Stimulated activated CD4-positive, alpha-beta T cell treated with anti-CD3 and anti-CD28 coated beads, Interleukin-1b, Interleukin-23, amount 100 ng/mL, for 48 hours (primary cell): ENCODE measurements around the gene PIWIL1.

Experiments
- DNase-seq: peaks from one replicate; pipeline ENCODE4 v3.0.0-alpha.2; 2020

The PIWIL1 gene

GRCh38 chr12:130338794-130339601 is 1.3 kb downstream of the PIWIL1 start:
- no peak for DNase-seq

DNA sequence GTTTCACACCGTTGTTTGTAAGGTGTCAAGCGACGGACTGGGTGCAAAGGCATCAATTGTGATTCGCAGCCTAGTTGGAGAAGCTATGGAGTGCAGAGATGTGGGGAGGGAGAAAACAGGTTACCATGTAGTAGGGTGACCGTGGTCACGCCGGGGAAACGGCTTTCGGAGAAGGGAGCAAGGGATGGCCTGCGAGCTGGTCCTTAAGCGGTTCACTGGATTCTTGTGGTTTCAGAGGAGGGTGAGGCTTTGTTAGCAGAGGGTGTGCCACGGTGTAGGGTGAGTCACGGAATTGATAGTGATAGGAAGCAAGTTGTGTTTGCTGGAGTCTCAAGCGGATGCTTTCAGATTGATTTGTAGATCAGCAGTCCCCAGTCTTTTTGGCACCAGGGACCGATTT is 2.3 kb downstream of the PIWIL1 start:
- DNase-seq = no peak

- DNase-seq = no peak
Observed at GRCh38 chr12:130342442-130342841, 4.8 kb downstream of the PIWIL1 start.

DNA sequence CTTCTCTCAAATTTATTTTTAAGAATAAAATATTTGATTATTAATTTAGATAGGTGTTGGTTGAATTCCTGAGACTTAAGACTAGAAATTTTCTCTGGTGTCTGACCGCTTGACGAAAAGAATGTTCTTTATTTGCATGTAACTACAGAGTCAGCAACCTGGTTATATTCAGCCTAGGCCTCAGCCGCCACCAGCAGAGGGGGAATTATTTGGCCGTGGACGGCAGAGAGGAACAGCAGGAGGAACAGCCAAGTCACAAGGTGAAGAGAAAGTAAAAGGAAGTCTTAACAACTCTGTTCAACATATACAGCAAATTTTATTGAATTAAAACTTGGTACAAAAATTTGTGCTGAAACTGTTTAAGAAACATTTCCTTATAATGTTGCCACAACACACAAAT is 5.2 kb downstream of the PIWIL1 start:
- no peak for DNase-seq

- DNase-seq = no peak
Observed at GRCh38 chr12:130344529-130344928, 6.8 kb downstream of the PIWIL1 start.

DNA sequence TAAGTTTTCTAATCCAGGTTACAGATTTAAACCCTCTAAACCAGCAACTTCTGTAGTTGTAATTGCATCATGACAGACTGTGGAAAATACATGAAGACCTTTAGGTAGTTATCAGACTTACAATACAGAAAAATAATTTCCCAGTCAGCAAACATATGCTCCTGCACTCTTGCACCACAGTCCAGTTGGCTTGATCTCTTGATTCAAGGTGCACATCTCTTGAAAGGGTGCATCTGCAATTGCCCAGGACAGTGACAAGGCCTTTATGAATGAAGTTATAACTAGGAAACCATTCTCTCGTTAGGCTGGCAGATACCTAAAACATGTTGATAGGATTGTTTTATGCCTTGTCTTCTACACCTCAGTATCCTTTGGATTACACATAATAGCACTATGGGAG is 7.6 kb downstream of the PIWIL1 start:
- DNase-seq = no peak

DNA sequence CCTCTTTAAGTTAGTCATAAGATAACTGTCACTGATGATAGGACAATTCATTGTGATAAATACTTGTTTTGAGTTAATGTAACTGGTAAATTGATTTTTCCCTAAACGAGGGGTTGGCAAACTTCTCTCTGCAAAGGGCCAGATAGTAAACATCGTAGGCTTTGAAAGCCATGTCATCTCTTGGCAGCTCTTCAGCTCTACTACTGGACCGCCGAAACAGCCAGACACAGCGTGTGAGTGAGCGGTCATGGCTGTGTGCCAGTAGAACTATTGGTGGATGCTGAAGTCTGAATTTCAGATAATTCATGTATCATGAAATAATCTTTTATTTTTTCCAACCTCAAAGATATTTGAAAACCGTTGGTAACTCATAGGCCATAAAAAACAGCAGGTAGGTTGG is 9.9 kb downstream of the PIWIL1 start:
- DNase-seq = no peak

DNA sequence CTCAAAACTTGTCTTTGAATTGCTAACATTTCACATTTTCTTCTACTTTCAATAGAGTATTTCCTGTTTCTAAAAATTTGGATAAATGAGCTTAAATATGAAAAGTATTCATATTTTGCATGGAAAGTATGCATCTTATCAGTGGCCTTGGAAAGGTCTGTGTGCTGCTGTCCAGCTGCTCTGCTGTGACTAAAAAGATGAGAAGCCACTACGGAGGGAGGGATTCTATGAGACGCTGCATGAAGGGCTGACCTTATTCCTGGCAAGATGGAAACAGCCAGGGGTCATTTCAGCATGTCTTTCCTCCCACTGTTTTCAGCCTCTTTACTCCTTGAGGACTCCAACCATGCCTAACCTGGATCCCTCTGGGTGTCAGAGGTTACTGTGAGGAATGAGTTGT is 13.0 kb downstream of the PIWIL1 start:
- no peak for DNase-seq

- no peak for DNase-seq
Observed at GRCh38 chr12:130351326-130351725, 13.6 kb downstream of the PIWIL1 start.

GRCh38 chr12:130353081-130353480 is 15.4 kb downstream of the PIWIL1 start:
- DNase-seq = no peak

GRCh38 chr12:130354407-130354806 is 16.7 kb downstream of the PIWIL1 start:
- no peak for DNase-seq

DNA sequence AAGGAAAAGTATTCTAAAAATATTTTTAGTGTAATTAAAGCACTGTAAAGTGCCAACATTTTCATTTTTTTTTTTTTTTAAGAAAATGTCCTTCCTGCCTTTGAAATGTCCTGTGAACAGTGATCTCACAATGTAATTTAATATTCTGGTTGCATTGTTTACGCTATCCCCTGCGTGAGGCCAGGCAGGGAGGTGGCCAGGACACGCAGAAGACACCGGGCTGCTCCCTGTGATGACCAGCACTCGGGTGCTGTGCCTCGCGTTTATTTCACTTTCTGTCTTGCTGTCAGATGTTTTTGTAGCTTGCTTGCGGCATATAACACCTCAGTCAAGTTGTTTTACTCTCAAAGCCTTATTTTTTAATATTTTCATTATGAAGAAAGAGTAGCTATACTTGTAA is 18.5 kb downstream of the PIWIL1 start:
- no peak for DNase-seq

GRCh38 chr12:130357241-130357640 is 19.6 kb downstream of the PIWIL1 start:
- no peak for DNase-seq

DNA sequence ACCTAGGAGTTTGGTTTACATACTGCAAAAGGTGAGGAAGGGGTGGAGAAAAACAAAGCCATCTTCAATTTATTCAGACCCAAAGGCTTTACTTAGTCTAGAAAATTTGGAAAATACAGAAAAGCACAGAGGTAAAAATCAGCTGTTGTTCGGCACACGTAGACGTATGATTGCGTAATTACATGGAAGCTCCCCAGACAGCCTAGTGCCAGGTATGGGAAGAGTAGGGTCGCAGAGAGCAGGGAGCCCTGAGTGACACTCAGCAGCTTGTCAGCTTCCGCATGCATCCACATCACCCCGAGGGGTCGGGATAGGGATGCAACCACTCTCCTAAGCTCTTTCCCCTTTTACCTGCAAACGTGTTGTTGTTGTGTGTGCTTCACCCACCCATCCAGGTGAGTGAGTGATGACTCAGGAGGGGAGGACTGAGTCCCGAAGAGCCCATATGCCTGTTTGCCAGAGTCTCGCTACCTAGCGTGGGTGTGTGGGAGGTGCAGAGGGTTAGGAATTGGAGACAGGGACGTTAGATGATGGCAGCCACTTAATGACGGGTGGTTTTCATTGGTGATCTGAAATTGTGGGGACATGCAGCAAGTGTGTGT is 20.1 kb downstream of the PIWIL1 start:
- DNase-seq = no peak

DNA sequence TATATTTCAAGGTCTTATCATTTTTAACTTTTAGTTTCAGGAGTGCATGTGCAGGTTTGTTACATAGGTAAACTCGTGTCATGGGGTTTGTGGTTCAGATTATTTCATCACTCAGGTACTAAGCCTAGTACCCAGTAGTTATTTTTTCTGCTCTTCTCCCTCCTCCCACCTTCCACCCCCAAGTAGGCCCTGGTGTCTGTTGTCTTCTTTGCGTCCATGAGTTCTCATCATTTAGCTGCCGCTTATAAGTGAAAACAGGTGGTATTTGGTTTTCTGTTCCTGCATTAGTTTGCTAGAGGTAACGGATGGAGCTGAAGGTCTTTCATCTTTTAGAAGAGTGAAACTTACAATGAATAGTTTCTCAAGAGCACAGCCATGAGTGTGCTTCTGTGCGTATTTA is 24.4 kb downstream of the PIWIL1 start:
- no peak for DNase-seq

- no peak for DNase-seq
Observed at GRCh38 chr12:130364578-130364977, 26.9 kb downstream of the PIWIL1 start.

DNA sequence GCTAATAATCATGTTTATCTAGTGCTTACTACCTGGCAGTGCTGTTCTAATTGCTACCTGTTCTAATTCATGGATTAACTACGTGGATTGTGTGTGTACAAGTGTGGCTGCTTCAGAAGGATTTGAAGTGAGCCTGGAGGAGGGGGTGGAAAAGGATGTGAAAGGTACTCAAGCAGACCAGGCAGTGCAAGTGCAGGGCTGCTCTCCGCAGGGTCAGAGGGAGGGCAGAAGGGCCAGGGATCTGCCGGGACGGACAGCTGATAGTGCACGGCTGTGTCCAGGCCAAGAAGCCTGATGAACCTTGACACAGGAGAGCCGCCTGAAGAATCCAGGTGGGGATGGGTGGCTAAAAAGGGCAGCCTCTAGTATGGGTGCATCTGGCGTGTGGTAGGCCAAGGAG is 28.5 kb downstream of the PIWIL1 start:
- DNase-seq = no peak

GRCh38 chr12:130367003-130367402 is 29.3 kb downstream of the PIWIL1 start:
- no peak for DNase-seq

- no peak for DNase-seq
Observed at GRCh38 chr12:130367523-130367922, 29.8 kb downstream of the PIWIL1 start.

GRCh38 chr12:130369816-130370215 is 32.1 kb downstream of the PIWIL1 start:
- DNase-seq = no peak

DNA sequence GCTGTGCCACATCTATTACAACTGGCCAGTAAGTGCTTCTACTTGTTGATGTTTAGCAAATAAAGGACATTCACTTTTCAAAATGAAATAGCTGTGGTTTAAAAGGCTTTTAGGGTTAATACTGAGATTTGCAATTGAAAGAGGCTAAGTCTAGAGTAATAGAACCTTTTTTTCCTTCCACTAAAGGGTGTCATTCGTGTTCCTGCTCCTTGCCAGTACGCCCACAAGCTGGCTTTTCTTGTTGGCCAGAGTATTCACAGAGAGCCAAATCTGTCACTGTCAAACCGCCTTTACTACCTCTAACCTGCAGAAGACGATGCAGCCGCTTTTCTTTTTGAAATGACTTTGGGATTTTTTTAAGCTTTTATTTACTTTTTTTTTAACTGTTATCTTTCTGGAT is 33.6 kb downstream of the PIWIL1 start:
- DNase-seq = no peak

DNA sequence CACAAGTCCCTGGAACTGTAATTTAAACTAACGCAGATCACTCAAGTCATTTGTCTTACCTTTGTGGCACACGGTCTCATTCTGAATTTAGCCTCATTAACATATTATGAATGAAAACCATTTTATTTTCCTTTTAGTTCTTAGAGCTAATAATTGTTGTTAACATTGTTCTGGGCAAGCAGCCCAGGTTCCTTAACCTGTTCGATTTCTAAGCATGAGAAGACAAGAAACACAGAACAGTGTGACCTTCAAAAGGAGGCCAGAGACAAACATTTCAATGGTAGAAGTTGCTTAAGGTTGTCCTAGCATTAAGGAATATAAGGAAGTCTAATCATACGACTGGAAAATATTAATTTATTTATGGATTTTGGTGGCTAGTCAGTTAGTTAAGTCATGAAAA is 35.2 kb downstream of the PIWIL1 start:
- no peak for DNase-seq

GRCh38 chr12:130374083-130374482 is 36.4 kb downstream of the PIWIL1 start:
- DNase-seq = no peak

- DNase-seq = no peak
Observed at GRCh38 chr12:130375296-130376287, 37.9 kb downstream of the PIWIL1 start.
